Epithelial cell of esophagus (primary cell): ENCODE results near the gene MED12.
A peak's percentile ranks its signal among the peaks of the same experiment; 100 is the strongest.
"Not testable (repeated sequence)": the region's sequence is repeated elsewhere in the genome, so short reads cannot be mapped to it uniquely, and the experiment has no call there.

ENCODE experiments used
- DNase-seq: peaks from one replicate; pipeline ENCODE4 v3.0.0; 2010; ENCODE audit warnings: low read depth
- H3K4me3 ChIP-seq: 2 replicates; pipeline ENCODE4 v1.5.1; 2011; ENCODE audit warnings: mild to moderate bottlenecking, low read length, control low read depth
- CTCF ChIP-seq: IDR thresholded peaks from 2 replicates; pipeline ENCODE4 v1.5.1; 2011; ENCODE audit warnings: low read depth, mild to moderate bottlenecking, low read length, control low read depth, inconsistent platforms; ENCODE audit not compliant: insufficient read depth; ENCODE audit errors: missing control alignments

The MED12 gene

GRCh38 chrX:71178908-71179307, 60.5 kb downstream of the MED12 start:
- peak; percentile 64 for DNase-seq
- TF ChIP-seq CTCF = peak; percentile 64
- no peak overlapping the region for H3K4me3 ChIP-seq

- not testable (repeated sequence) for DNase-seq, H3K4me3 ChIP-seq
Observed at GRCh38 chrX:71180579-71181265, 62.3 kb downstream of the MED12 start.

- DNase-seq = no peak
- H3K4me3 ChIP-seq = peak overlapping the region; percentile 54
- no peak for TF ChIP-seq CTCF
Observed at GRCh38 chrX:71181558-71181909, 63.1 kb downstream of the MED12 start.

- no peak for TF ChIP-seq CTCF
- DNase-seq = peak; percentile 94
- H3K4me3 ChIP-seq = peak overlapping the region; percentile 54
Observed at GRCh38 chrX:71181910-71182799, 63.8 kb downstream of the MED12 start.

GRCh38 chrX:71182871-71183270, 64.5 kb downstream of the MED12 start:
- H3K4me3 ChIP-seq = no peak overlapping the region
- no peak for TF ChIP-seq CTCF
- no peak for DNase-seq

GRCh38 chrX:71183341-71183740, 64.9 kb downstream of the MED12 start:
- no peak for DNase-seq
- H3K4me3 ChIP-seq = no peak overlapping the region
- TF ChIP-seq CTCF = no peak

GRCh38 chrX:71184092-71184491, 65.7 kb downstream of the MED12 start:
- no peak overlapping the region for H3K4me3 ChIP-seq
- TF ChIP-seq CTCF = no peak
- DNase-seq = no peak
